ENCODE measurements around the gene KLHL24.

DNA sequence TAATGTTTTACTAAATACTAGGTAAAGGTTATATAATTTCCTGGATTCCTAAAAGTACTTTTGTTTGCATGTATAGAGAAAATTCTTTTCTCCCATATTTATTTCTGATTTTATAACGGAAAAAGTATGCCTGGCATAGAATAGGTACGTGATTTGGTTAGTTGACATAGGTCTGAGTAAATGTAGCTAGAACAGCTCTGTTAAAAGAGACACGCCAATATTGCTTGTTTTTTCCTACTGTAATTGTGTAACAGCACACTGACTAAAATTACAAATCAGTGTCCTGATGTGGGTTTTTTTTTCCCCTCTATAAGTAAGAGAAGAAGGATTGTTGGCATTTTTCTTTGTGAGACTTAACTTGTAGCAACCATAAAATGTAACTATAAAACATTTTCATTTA lies 26.7 kb downstream of the KLHL24 start:
- TF ChIP-seq, protein P1, sequence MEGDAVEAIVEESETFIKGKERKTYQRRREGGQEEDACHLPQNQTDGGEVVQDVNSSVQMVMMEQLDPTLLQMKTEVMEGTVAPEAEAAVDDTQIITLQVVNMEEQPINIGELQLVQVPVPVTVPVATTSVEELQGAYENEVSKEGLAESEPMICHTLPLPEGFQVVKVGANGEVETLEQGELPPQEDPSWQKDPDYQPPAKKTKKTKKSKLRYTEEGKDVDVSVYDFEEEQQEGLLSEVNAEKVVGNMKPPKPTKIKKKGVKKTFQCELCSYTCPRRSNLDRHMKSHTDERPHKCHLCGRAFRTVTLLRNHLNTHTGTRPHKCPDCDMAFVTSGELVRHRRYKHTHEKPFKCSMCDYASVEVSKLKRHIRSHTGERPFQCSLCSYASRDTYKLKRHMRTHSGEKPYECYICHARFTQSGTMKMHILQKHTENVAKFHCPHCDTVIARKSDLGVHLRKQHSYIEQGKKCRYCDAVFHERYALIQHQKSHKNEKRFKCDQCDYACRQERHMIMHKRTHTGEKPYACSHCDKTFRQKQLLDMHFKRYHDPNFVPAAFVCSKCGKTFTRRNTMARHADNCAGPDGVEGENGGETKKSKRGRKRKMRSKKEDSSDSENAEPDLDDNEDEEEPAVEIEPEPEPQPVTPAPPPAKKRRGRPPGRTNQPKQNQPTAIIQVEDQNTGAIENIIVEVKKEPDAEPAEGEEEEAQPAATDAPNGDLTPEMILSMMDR (IDR thresholded peaks at IDR 0.05), result no peak
- TF ChIP-seq POLR2AphosphoS5 (IDR thresholded peaks at IDR 0.05), result no peak
- no peak for TF ChIP-seq POLR2A (IDR thresholded peaks at IDR 0.05)
